H1 (cell line): ENCODE data around the gene LRRC19. TPM values are rescaled to one million over a fixed set of nuclear protein-coding genes. Genes with fewer than 3 reads are reported as not detected.

ENCODE experiments used
- CBX8 ChIP-seq: fragments of 300-800, 300-1000 bp; sonication (generic); IDR thresholded peaks from 2 replicates; pipeline ENCODE4 v1.7.1; 2016; ENCODE audit warnings: low read depth, low read length, borderline replicate concordance
- CREB1 ChIP-seq: IDR thresholded peaks from 2 replicates; pipeline ENCODE4 v1.6.1; 2012; ENCODE audit warnings: inconsistent platforms
- EZH2 ChIP-seq: fragments of 200-600 bp; sonication (generic); IDR thresholded peaks from 2 replicates; pipeline ENCODE4 v1.7.1; 2012; ENCODE audit warnings: low read depth, mild to moderate bottlenecking, moderate library complexity, low read length, inconsistent platforms; ENCODE audit not compliant: severe bottlenecking
- FOSL1 ChIP-seq: IDR thresholded peaks from 2 replicates; pipeline ENCODE4 v1.6.1; 2011; ENCODE audit warnings: mild to moderate bottlenecking, low read depth, low read length, moderate library complexity; ENCODE audit not compliant: insufficient read depth
- MAFK ChIP-seq: IDR thresholded peaks from 2 replicates; pipeline ENCODE4 v1.6.1; 2012; ENCODE audit warnings: low read depth, mild to moderate bottlenecking, improper control_type of control experiment, low read length
- MAX ChIP-seq: IDR thresholded peaks from 2 replicates; pipeline ENCODE4 v1.6.1; 2012; ENCODE audit warnings: inconsistent platforms
- RAD21 ChIP-seq, 2 experiments: IDR thresholded peaks in 1 of 2; conservative IDR thresholded peaks in 1 of 2; 2 replicates each; pipeline ENCODE4 v1.6.1; 2011; ENCODE audit warnings: low read depth in 2 of 2, low read length in 2 of 2, improper control_type of control experiment in 1 of 2, inconsistent platforms in 1 of 2, mild to moderate bottlenecking in 1 of 2, moderate library complexity in 1 of 2
- SAP30 ChIP-seq: fragments of 300-600 bp; sonication (generic); IDR thresholded peaks from 2 replicates; pipeline ENCODE4 v1.7.1; 2012; ENCODE audit warnings: low read length, moderate library complexity, mild to moderate bottlenecking, inconsistent platforms; ENCODE audit not compliant: insufficient read depth, insufficient replicate concordance
- SIRT6 ChIP-seq: IDR thresholded peaks from one replicate; pipeline ENCODE4 v1.7.1; 2012; ENCODE audit warnings: low read length, inconsistent platforms
- SIX5 ChIP-seq: IDR thresholded peaks from 2 replicates; pipeline ENCODE4 v1.6.1; 2011; ENCODE audit warnings: mild to moderate bottlenecking, low read depth, low read length
- SP4 ChIP-seq: IDR thresholded peaks from 2 replicates; pipeline ENCODE4 v1.6.1; 2012; ENCODE audit warnings: low read length, inconsistent platforms
- TAF7 ChIP-seq: optimal IDR thresholded peaks from 2 replicates; pipeline ENCODE3; 2011; ENCODE audit warnings: low read depth, mild to moderate bottlenecking, inconsistent platforms, low read length, moderate library complexity, borderline replicate concordance
- TEAD4 ChIP-seq: IDR thresholded peaks from 2 replicates; pipeline ENCODE4 v1.6.1; 2012; ENCODE audit warnings: low read depth, low read length, inconsistent platforms, mixed read lengths
- USF2 ChIP-seq: IDR thresholded peaks from 2 replicates; pipeline ENCODE4 v1.6.1; 2011; ENCODE audit warnings: low read length, improper control_type of control experiment
- polyA plus RNA-seq, 7 experiments: library from polyadenylated mRNA; depleted of rRNA in 3 of 7; stranded (reverse) in 5 of 7; unstranded in 2 of 7; fragments of >200 nt in 5 of 7; fragments of 200-250 nt in 2 of 7; gene quantifications; 1 replicate in 5 of 7; 2 replicates in 1 of 7; 4 replicates in 1 of 7; pipeline versions ENCODE4 v1.2.1 to v1.2.3, GENCODE V29; 2011 to 2013; ENCODE audit warnings: missing spikeins in 2 of 7, mixed read lengths in 2 of 7
- total RNA-seq: library from RNA; stranded (reverse); fragmentation: NEBNext Ultra II Directional; extraction: Animal tissue kit (Norgen Biotek cat#: 25700); gene quantifications from 2 replicates; pipeline ENCODE4 v1.2.1, GENCODE V29; 2021
- TF ChIP-seq, protein P1 (sequence below): IDR thresholded peaks from 2 replicates; pipeline ENCODE4 v1.6.1; 2012; ENCODE audit warnings: inconsistent platforms

The LRRC19 gene
- total and polyA plus RNA-seq, 2 of the 8 experiments (the other 6 are each of a cell fraction or from before 2014, with no cell fraction given): not detected

DNA sequence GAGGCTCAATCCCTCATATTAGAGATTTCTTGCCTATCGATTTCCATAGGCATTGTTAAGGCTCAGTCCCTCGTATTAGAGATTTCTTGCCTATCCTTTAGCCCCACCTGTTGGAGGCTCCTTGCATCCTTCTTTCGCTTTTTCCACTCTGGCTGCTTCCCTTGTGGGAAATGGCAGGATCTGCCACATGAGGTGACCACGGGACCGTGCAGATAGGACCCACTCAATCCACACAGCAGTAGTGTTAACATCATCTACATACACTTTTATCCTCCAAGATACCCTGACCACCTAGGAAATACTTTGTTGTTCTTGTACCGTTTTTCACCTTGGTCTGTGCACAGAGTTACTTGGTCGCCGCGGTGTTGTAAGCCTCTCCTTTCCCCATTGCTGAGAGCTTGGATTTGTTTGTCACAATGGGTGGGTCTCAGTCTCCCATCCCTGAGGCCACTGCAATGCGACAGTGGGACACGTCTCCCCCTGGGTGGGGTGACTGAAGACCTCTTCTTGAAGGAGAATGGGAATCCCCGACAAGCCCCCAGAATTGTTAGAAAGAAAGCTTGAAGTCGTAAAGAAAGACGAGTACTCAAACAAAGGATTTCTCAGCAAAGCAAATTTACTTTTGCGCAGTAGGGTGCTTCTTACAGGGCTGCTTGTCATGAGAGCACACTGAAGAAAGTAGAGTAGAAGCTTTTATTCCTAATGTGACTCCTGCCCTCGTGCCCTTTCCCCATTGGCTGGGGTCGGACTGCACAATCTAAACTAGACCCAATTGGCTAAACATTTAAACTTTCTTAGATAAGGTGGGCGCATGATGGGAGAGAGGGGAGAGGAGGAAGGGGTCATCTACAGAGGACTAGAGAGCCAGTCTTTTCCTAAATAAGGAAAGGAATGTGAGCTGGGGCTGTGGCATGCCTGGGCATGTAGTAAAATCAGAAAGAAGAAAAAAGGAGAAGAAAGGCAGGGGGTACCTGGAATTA is 29.5 kb downstream of the LRRC19 start (continued):
- TF ChIP-seq, protein P1, sequence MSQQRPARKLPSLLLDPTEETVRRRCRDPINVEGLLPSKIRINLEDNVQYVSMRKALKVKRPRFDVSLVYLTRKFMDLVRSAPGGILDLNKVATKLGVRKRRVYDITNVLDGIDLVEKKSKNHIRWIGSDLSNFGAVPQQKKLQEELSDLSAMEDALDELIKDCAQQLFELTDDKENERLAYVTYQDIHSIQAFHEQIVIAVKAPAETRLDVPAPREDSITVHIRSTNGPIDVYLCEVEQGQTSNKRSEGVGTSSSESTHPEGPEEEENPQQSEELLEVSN: no peak
- TF ChIP-seq FOSL1 (no peak), SAP30 (no peak), TEAD4 (peak; percentile 84), SIRT6 (no peak), MAX (no peak; the same call in 1 of the 2 replicates), SP4 (no peak), RAD21 (IDR thresholded peaks at IDR 0.05 in 1 of 2, conservative IDR thresholded peaks at IDR 0.05 in 1 of 2; ENCODE audit: low read depth in 2 of 2, low read length in 2 of 2) (peak; percentile 86), SIX5 (no peak), CREB1 (no peak), MAFK (peak; percentile 35; the same call in 1 of the 2 replicates), EZH2 (no peak), USF2 (peak; percentile 41; the same call in 1 of the 2 replicates), CBX8 (no peak), TAF7 (peak; percentile 66)
